ENCODE results near the gene KRTAP29-1. TPM values are rescaled to one million over a fixed set of nuclear protein-coding genes. Genes with fewer than 3 reads are reported as not detected.
"Not testable (repeated sequence)": the region's sequence is repeated elsewhere in the genome, so short reads cannot be mapped to it uniquely, and the experiment has no call there.

Gene KRTAP29-1
- total RNA-seq, 1 experiment from 2014 or later = not detected

- no peak overlapping the region for H3K4me3 Mint-ChIP-seq
- H2BK5ac ChIP-seq (ENCODE audit: insufficient read length, low read length) = no peak overlapping the region
- H3K27me3 Mint-ChIP-seq (ENCODE audit: low read depth) = peaks cover 11% of the 10 kb centered on the region
- no peaks in the 10 kb centered on the region for H3K79me2 ChIP-seq (ENCODE audit: insufficient read depth, low read length)
- H3K27me3 ChIP-seq (ENCODE audit: insufficient read depth, low read length) = no peaks in the 10 kb centered on the region
- no peaks in the 10 kb centered on the region for H4K20me1 ChIP-seq (ENCODE audit: control insufficient read depth, insufficient read depth, insufficient read length)
- no peak for TF ChIP-seq CTCF (conservative IDR thresholded peaks at IDR 0.05)
- H3K9me3 ChIP-seq (ENCODE audit: control insufficient read depth, low read depth, low read length) = no peaks in the 10 kb centered on the region
- no peak overlapping the region for H3K56ac ChIP-seq (ENCODE audit: insufficient read length, low read depth, low read length)
- no peak overlapping the region for H3K18ac ChIP-seq (ENCODE audit: insufficient read length, low read depth, low read length)
- H3K36me3 Mint-ChIP-seq (ENCODE audit: insufficient read depth in 1 of 3, low read depth in 3 of 3) = peaks cover 0 to 3% (median 0%) of the 10 kb centered on the region in 3 experiments; a peak in 2 of 7 replicates
- DNase-seq = peak; percentile 18
- no peaks in the 10 kb centered on the region for H3K23me2 ChIP-seq (ENCODE audit: insufficient read length, low read depth, low read length, poor library complexity, severe bottlenecking)
- H2BK12ac ChIP-seq (ENCODE audit: insufficient read length, low read depth, low read length) = no peak overlapping the region
- no peaks in the 10 kb centered on the region for H3K4me1 Mint-ChIP-seq
- no peak overlapping the region for H3T11ph ChIP-seq (ENCODE audit: low read length)
- H4K91ac ChIP-seq (ENCODE audit: insufficient read length, low read depth, low read length) = no peak overlapping the region
- no peak overlapping the region; the same call in 1 of the 2 replicates for H3K14ac ChIP-seq (ENCODE audit: insufficient read depth, low read length)
- H2BK20ac ChIP-seq (ENCODE audit: low read depth, low read length, poor library complexity, severe bottlenecking) = no peak overlapping the region
- H2AFZ ChIP-seq (ENCODE audit: low read length) = no peak overlapping the region
- H3K9ac ChIP-seq (ENCODE audit: extremely low read depth, insufficient read length, low read length) = no peak overlapping the region
- no peak overlapping the region for H3K4ac ChIP-seq (ENCODE audit: low read depth, low read length)
- H3K23ac ChIP-seq (ENCODE audit: insufficient read length, low read depth, low read length) = no peak overlapping the region
- H3K4me1 ChIP-seq (ENCODE audit: insufficient read depth, low read length) = no peaks in the 10 kb centered on the region
- peaks cover 3 to 5% of the 10 kb centered on the region in 2 experiments; a peak in 4 of 5 replicates for H3K9me3 Mint-ChIP-seq
- no peak overlapping the region for H2BK15ac ChIP-seq (ENCODE audit: low read depth, low read length)
- H4K8ac ChIP-seq (replicated peaks; ENCODE audit: insufficient read length, low read depth, low read length) = no peak overlapping the region
- no peak overlapping the region for H3K27ac ChIP-seq (ENCODE audit: insufficient read length, low read depth, low read length)
- no peak overlapping the region for H3K27ac Mint-ChIP-seq
- no peak overlapping the region for H2BK120ac ChIP-seq (ENCODE audit: low read depth, low read length, poor library complexity, severe bottlenecking)
- H2AK5ac ChIP-seq (ENCODE audit: insufficient read length, low read length) = no peak overlapping the region
- no peak overlapping the region for H4K5ac ChIP-seq (ENCODE audit: insufficient read length, low read depth, low read length)
- no peak overlapping the region for H3K4me2 ChIP-seq (ENCODE audit: insufficient read depth, insufficient read length, low read length)
- WGBS (ENCODE audit: extremely low coverage, insufficient read length, low lambda C conversion rate) = no CpG with 5 or more reads among the region's 7 CpGs
- H3K79me1 ChIP-seq (ENCODE audit: insufficient read depth, low read depth, low read length, poor library complexity, severe bottlenecking) = no peaks in the 10 kb centered on the region
These were observed 45.5 kb upstream of the KRTAP29-1 start for GRCh38 chr17:41347869-41348760.

DNA sequence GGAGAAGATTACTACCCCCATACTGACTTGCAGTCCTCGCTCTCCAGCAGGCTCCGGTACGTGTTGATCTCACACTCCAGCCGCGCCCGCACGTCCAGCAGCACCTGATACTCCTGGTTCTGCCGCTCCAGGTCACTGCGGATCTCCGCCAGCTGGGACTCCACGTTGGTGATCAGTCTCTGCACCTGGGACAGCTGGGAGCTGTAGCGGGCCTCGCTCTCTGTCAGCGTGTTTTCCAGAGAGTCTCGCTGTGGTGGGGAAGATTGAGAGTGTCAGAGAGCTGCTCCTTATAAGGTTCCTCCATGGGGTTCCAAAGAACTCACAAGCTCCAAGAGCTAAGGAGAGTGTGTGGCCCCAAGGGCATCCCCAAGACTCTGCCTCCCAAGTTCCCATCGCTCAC, 43.8 kb upstream of the KRTAP29-1 start:
- not testable (repeated sequence) for H3K27me3 Mint-ChIP-seq (ENCODE audit: low read depth); H4K8ac ChIP-seq (replicated peaks; ENCODE audit: insufficient read length, low read depth, low read length); H3K4me1 Mint-ChIP-seq; H3K18ac ChIP-seq (ENCODE audit: insufficient read length, low read depth, low read length); H3K27ac ChIP-seq (ENCODE audit: insufficient read length, low read depth, low read length); H2BK12ac ChIP-seq (ENCODE audit: insufficient read length, low read depth, low read length); H3K23me2 ChIP-seq (ENCODE audit: insufficient read length, low read depth, low read length, poor library complexity, severe bottlenecking); H2AK5ac ChIP-seq (ENCODE audit: insufficient read length, low read length); H2BK5ac ChIP-seq (ENCODE audit: insufficient read length, low read length); H3K79me2 ChIP-seq (ENCODE audit: insufficient read depth, low read length); DNase-seq; H3K4me3 Mint-ChIP-seq; H3K9ac ChIP-seq (ENCODE audit: extremely low read depth, insufficient read length, low read length); H3K79me1 ChIP-seq (ENCODE audit: insufficient read depth, low read depth, low read length, poor library complexity, severe bottlenecking); H3K23ac ChIP-seq (ENCODE audit: insufficient read length, low read depth, low read length); H4K20me1 ChIP-seq (ENCODE audit: control insufficient read depth, insufficient read depth, insufficient read length); H2BK20ac ChIP-seq (ENCODE audit: low read depth, low read length, poor library complexity, severe bottlenecking); H3K4me1 ChIP-seq (ENCODE audit: insufficient read depth, low read length); H3K4me2 ChIP-seq (ENCODE audit: insufficient read depth, insufficient read length, low read length); H3T11ph ChIP-seq (ENCODE audit: low read length); H3K27me3 ChIP-seq (ENCODE audit: insufficient read depth, low read length); H3K27ac Mint-ChIP-seq; H2BK15ac ChIP-seq (ENCODE audit: low read depth, low read length); H3K9me3 ChIP-seq (ENCODE audit: control insufficient read depth, low read depth, low read length); H3K14ac ChIP-seq (ENCODE audit: insufficient read depth, low read length); H4K91ac ChIP-seq (ENCODE audit: insufficient read length, low read depth, low read length); H3K56ac ChIP-seq (ENCODE audit: insufficient read length, low read depth, low read length); H2BK120ac ChIP-seq (ENCODE audit: low read depth, low read length, poor library complexity, severe bottlenecking); H3K4ac ChIP-seq (ENCODE audit: low read depth, low read length); H4K5ac ChIP-seq (ENCODE audit: insufficient read length, low read depth, low read length); H2AFZ ChIP-seq (ENCODE audit: low read length)
- no CpG with 5 or more reads among the region's 16 CpGs for whole genome bisulfite sequencing (ENCODE audit: extremely low coverage, insufficient read length, low lambda C conversion rate)
- H3K36me3 Mint-ChIP-seq (ENCODE audit: insufficient read depth in 1 of 3, low read depth in 3 of 3) = peaks cover 2 to 19% (median 3%) of the 10 kb centered on the region in 3 experiments
- peaks cover 13 to 20% of the 10 kb centered on the region in 2 experiments for H3K9me3 Mint-ChIP-seq
